Globus pallidus (tissue), 1 donor: ENCODE data around the gene GNB3.
"Not testable (repeated sequence)": the region's sequence is repeated elsewhere in the genome, so short reads cannot be mapped to it uniquely, and the experiment has no call there.

Experiments used
- DNase-seq: peaks from one replicate; pipeline ENCODE4 v3.0.0-alpha.2; 2015; ENCODE audit warnings: low spot score

Gene GNB3

DNA sequence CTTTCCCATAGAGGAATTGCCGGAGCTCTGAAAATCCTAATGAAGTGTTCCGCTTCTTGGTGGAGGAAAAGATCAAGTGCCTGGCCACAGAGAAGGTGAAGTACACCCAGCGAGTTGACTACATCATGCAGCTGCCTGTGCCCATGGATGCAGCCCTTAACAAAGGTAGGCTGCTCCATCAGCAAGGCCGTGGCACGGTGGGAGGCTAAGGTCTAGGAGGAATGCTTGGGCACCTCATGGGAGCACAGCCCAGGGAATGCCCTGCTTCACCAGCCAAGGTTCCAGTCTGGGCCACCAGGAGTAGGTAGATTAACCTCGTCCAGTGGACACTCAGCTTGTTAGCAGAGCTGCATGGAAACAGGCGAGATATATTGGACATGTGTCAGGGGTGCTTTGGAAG lies 20.2 kb downstream of the GNB3 start:
- no peak for DNase-seq

DNA sequence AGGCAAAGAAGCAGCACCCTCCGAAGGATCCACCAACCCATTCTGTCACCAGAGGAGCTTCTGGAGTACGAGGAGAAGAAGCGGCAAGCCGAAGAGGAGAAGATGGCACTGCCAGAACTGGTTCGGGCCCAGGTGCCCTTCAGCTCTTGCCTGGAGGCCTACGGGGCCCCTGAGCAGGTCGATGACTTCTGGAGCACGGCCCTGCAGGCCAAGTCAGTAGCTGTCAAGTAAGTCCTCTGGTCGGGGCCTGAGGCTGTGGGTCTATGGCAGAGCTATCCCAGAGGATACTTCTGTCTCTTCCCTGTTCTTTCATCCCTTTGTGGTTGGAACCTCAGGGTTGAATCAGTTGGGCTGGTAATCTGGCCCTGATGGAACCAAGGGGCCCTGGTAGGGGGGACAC lies 20.7 kb downstream of the GNB3 start:
- no peak for DNase-seq

DNA sequence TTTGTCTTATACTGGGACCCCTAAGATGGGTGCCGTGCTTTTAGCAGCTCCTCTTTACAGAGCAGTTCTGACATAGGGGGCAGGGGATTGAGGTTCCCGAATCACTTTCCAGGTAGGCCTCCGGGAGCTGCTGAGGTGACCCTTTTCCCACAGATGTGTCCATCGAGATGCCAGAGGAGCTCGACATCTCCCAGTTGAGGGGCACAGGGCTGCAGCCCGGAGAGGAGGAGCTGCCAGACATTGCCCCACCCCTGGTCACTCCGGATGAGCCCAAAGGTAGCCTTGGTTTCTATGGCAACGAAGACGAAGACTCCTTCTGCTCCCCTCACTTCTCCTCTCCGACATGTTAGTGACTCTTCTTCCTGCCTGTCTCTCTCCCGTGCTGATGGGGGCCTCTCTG lies 22.3 kb downstream of the GNB3 start:
- DNase-seq, result no peak

DNA sequence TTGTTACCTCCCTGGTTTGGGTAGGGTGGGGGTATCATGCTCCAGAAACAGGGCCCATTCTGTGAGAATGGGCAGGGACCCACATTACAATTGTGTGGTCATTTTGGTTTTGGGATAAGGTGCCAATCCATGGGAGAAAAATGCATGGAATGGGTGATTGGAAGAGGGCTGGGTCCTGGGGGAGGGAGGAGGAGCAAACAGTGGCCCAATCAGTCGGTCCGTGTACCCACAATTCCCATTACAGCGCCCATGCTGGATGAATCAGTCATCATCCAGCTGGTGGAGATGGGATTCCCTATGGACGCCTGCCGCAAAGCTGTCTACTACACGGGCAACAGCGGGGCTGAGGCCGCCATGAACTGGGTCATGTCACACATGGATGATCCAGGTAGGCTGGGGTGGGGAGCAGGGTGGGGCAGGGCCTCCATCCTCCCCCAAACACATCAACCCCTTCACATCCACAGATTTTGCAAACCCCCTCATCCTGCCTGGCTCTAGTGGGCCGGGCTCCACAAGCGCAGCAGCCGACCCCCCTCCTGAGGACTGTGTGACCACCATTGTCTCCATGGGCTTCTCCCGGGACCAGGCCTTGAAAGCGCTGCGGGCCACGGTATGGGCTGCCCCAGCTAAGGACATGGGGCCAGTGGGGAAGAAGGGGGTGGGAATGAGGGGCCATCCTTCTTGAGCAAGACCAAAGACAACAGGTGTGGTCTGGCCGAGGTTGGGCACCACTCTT lies 23.0 kb downstream of the GNB3 start:
- DNase-seq, result no peak

DNA sequence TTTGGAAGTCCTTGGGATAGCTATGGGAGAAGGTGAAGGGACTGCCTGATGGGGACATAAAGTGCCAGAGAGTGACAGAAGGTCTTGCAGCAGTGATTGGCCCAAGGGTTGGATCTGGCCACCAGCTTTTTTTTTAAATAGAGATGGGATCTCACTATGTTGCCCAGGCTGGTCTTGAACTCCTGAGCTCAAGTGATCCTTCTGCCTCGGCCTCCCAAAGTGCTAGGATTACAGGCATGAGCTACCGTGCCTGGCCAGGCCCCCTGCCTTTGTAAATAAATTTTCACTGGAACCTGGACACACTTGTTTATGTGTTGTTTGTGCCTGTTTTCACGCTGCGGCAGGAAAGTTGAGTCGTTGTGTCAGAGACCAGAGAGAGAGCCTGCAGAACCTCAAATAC lies 24.6 kb downstream of the GNB3 start:
- DNase-seq, result not testable (repeated sequence)

DNA sequence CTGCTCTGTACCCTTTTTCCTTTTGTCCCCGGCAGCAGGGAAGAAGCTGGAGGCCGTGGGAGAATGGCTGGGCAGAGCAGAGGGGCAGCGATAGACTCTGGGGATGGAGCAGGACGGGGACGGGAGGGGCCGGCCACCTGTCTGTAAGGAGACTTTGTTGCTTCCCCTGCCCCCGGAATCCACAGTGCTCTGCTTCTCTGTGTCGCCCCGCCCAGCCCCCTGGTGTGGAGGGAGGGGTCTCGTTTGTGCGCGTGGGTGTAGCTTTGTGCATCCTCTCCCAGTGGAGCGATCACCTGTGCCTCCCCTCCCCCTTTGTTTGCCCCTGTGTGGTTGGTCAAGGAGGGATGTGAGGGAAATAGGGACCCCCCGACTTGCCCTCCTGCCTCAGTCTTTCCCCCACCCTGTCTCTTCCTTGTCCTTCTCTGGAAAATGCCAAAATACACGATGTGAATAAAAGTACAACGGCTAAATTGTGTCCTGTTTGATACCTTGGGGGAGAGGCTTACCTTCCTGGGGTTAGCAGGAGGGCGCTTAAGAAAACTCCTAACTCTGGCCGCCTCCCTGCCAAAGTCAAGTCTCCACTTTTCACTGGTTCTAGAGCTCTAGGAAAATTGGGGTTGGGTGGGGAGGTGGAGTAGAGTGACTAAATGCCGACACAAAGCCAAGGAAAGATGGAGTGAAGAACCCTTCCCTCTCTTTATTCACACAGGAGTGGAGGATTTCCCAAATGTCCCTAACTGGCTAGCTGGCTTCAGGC lies 25.6 kb downstream of the GNB3 start:
- DNase-seq, result no peak

DNA sequence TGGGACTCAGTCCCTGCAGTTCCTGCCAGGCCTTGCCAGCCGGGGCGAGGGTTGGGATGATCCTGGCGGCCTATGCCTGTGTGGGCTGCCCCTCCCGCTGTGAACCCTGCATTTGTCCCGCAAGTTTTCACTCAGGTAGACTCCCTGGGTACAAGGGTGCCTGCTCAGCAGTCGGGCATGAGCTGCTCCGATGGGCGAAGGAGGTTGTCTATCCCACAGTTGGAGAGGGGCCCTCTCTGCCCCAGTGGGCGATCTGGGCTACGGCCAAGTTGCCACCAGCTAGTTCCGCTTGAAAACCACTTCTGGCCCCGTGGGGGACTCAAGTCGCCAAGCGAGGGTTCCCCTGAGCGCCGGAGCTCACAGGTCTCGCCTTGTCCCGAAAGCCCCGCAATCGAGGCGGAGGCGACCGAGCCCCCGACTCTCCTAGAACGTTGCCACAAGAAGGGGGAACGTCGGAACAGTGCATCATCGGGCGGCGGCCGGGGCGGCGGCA lies 26.2 kb downstream of the GNB3 start:
- DNase-seq, result no peak

DNA sequence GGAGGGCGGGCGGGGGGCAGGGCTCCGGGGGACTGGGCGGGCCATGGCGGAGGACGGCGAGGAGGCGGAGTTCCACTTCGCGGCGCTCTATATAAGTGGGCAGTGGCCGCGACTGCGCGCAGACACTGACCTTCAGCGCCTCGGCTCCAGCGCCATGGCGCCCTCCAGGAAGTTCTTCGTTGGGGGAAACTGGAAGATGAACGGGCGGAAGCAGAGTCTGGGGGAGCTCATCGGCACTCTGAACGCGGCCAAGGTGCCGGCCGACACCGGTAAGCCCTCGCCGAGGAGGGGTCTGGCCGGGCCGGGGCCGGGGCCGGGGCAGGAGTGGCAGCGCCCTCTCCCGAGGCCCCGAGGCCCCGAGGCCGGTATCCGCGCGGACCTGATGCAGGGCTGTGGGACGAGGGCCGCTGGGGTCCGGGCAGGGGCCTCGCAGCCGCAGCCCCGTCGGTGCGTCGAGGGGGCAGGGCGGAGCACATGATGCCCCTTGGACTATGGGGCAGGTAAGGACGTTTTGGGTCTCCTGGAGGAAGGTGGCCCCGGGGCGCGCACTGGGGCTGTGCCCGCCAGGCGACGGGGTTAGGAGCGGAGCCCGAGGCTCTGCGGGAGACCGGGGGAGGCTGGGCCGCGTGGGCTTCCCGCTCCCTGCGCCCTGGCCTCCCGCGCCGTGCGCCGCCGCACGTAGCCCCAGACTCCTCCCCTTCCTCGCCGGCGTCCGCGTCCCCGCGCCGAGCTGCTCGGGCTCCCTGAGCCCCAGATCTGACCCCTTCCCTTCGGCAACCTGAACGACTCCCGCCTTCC lies 26.9 kb downstream of the GNB3 start, which contains the start of gene TPI1:
TPI1 (plus strand) TSS at position 119 of the 798 bp plus-strand sequence; CDS start at position 155, 36 bp downstream.
- DNase-seq, result peak; percentile 84

DNA sequence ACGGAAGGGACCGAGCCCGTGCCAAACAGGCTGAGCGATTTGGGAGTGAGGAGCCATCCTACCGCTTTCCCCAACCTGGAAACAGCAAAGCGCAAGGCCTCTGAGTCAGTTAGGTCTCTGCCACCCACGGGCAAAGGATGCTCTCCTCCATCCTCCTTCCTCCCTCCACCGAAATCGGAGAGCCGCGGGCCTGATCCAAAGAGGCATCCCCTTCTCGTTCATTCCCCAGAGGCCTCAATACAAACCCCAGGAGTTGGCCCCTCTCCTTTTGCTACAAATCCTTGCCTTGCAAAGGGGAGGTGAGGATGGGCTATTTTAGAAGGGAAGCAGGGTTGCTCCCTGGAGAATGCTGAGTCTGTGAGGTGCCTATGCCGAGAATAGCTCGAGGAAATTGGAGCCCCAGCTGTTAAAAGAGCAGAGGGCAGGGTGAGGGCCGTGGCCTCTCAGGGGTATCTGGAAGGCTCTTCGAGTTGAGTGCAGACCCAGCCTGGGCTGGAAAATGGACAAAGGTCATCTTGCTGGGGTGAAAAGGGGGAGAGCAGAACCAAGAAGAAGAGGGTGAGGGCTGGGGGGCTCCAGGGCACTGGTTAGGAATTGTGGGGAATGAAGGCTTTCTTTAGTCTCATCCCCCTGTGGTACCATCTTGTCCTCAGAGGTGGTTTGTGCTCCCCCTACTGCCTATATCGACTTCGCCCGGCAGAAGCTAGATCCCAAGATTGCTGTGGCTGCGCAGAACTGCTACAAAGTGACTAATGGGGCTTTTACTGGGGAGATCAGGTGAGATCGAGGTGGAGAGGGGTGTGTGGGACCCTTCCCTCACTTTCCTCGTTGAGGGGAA lies 27.7 kb downstream of the GNB3 start:
- DNase-seq, result no peak

DNA sequence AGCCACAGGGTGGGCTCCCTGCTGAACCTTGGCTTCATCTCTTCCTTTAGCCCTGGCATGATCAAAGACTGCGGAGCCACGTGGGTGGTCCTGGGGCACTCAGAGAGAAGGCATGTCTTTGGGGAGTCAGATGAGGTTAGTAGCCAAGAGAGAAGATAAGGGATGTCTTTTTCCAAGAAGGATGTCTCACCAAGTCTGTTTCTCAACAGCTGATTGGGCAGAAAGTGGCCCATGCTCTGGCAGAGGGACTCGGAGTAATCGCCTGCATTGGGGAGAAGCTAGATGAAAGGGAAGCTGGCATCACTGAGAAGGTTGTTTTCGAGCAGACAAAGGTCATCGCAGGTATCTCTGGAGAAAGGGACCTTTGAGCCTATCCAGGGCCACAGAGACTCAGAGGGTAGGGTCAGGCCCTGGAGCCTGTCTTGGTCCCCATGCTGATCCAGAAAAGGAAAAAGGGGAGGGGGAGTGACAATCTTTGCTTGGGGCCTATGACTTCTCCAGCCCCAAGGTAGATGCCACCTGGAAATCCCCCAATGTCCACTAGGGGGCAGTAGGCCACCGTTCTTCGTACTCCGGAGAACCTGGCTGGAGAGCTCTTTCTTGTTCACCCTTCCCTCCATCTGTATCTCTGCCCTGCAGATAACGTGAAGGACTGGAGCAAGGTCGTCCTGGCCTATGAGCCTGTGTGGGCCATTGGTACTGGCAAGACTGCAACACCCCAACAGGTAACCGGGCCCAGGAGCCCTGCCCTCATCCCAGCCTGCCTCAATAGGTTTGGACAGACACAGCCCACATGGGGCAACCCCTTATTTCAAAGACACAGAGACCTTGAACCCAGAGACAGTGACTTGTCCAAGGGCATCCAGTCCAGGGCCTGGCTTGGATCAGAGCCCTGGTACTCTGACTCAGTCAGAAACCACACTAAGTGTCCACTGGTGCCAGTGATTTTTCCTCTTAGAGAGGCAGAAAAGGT lies 28.6 kb downstream of the GNB3 start:
- DNase-seq, result peak; percentile 72

DNA sequence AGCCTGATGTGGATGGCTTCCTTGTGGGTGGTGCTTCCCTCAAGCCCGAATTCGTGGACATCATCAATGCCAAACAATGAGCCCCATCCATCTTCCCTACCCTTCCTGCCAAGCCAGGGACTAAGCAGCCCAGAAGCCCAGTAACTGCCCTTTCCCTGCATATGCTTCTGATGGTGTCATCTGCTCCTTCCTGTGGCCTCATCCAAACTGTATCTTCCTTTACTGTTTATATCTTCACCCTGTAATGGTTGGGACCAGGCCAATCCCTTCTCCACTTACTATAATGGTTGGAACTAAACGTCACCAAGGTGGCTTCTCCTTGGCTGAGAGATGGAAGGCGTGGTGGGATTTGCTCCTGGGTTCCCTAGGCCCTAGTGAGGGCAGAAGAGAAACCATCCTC lies 29.6 kb downstream of the GNB3 start:
- DNase-seq, result not testable (repeated sequence)

DNA sequence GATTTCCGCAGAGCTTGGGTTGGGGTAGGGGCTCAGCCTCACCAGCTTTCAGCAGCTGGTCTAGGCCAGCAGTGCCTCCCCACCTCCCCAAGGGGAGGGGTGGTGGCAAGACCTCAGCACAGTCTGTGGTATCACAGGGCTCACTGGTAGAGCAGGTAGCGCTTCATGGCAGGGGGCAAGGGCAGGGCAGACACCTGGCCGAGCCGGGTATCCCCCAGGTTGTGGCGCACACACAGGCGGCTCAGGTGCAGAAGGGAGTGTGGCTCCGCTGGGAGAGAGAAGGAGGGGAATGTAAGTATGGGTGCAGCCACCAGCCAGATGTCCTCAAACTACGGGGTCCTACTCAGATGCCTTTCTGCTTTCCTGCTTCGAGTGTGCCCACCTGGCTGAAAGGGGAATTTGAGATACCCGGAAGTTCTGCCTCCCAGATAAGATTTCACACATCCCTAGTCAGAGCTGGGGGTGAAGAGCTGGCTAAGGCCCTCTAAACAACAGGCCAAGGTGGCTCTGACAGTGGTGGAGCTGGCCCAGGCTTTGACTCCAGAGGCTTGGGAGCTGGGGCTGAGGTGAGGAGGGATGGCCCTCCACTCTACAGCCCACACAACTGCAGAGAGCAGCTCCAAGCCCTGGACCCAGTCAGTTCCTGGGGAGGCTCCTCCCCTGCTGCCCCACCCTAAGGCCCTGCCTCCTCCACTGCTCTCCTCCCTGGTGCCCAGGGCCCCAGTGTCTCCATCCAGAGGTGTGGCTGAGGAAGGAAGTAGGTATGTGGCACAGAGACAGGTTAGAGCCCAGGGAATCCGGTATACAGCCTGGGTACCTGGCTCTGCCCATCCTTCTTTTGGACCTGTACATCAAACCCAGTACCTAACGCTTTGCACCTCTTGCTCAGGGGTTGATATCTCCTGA lies 30.6 kb downstream of the GNB3 start:
- DNase-seq, result no peak

DNA sequence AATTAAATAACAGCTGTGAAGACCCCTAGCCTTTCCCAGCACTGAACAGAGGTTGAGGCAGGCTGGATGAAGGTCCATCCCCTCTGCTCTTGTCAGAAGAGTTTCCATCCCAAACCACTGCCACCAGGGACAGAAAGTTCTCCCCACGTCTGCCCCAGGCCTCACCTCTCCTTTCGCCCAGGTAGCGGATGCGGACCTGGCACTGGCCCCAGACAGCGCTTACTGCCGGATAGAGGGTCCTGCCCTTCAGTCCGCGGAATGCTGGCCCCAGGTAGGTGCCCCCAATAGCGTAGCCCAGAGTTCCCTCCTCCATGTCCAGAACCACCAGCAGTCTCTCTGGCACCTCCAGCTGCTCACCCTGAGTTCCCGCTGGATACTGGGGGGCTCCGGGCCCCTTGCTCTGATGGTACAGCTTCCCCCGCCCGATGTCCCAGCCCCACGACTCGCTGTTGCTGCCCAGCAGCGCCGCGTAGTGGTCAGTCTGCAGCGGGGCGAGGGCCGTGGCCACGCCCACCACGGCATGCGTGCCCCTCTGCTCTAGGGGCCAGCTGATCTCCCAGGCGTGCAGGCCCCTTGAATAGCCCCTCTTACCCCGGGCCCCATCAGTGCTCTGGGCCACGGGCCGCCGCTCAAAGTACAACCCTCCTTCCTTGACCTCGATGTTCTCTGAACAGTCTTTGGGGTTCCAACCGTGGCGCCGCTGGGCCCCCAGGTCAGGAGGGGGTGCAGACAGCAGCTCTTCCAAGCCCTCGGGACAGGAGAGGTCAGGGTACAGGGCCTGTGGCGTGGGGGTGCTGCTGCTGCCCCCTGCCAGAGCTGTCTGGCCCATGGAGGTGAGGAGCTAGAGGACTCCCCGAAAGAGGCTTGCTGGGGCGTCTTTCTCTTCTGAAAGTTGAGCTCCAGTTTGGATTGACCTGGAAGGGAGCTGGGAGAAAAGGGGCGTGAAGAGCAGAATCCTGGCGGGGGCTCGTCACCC lies 31.6 kb downstream of the GNB3 start:
- DNase-seq, result peak; percentile 78

DNA sequence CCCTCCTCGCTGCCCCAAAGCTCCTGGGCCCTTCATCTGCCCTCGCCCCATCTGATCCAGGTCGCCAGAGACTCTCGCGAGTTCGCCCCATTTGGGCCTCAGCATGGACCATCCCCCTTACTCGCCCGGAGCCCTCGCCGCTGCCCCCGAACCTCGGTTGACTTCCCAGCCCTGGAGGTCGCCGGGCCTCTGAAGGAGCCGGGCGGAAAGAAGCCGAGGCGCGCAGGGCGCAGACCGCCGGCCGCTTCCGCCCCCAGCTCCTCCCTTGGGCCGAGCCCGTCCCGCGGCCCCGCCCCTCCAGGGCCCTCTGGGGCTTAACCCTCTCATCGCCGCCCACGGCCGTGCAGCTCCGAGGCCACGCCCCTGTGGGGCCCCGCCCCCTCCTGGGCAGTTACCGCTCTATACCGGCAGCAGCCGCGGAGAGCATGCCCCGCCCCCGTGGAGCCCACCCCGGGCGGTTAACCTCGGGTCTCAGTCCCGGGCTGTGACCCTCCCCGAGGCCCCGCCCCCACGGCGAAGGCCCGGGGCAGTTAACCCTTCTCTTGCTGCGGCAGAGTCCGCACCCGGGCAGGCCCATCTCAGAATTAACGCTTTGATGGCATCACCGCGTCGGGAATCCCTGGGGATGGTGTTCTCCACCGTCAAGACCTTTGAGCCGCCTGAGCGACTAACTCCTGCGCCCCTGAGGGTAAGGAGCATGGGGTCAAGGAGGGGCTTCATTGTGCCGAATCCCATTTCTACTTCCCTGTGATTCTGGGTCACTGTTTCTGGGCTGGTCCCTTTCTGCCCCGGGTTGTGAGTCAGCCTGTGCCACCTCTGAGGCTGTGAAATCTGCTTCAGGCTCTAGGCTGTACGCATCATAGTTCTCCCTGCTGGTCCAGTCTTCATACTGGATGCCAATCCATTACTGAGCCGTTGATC lies 32.6 kb downstream of the GNB3 start, which contains the start of gene SPSB2:
SPSB2 (minus strand) TSS at position 210 of the 921 bp plus-strand sequence. CDS start 402 bp downstream, outside the sequence.
- peak; percentile 92 for DNase-seq

DNA sequence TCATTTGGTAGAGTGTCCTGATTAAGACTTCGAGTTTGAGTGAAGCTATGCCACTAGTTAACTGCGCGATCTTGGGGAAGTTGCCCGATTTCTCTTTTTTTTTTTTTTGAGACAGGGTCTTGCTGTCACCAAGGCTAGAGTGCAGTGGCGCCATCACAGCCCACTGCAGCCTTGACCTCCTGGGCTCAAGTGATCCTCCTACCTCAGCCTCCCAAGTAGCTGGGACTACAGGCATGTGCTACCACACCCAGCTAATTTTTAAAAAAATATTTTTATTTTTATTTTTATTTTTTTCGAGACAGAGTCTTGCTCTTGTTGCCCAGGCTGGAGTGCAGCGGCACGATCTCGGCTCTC lies 33.3 kb downstream of the GNB3 start:
- DNase-seq, result not testable (repeated sequence)

DNA sequence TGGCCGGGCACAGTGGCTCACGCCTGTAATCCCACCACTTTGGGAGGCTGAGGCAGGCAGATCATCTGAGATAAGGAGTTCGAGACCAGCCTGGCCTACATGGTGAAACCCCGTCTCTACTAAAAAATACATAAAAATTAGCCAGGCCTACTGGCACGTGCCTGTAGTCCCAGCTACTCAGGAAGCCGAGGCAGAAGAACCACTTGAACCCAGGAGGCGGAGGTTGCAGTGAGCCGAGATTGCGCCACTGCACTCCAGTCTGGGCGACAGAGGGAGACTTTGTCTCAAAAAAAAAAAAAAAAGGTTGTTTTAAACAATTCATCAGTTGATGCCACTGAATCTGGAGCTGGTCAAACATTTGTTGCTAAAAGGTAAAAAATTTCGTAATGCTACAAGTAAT lies 39.1 kb downstream of the GNB3 start:
- DNase-seq, result not testable (repeated sequence)

DNA sequence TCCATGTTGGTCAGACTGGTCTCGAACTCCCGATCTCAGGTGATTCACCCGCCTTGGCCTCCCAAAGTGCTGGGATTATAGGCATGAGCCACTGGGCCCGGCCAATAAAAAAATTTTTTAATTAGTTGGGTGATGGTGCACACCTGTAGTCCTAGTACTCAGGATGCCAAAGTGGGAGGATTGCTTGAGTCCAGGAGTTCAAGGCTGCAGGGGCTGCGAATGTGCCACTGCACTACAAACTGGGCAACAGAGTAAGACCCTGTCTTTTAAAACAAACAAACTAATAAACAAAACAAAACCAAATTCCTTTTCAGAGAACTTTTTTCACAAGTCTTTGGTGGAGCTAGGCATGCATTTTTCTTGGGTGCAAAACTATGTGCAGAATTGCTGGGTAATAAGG lies 42.5 kb downstream of the GNB3 start:
- no peak for DNase-seq
